Skin of body (tissue), 2 donors: ENCODE data around the gene ENPP7. TPM values are rescaled to one million over a fixed set of nuclear protein-coding genes. Genes with fewer than 3 reads are reported as not detected.

Source experiments
- DNase-seq: peaks from one replicate; lab custom pipeline; 2025; lab: John Stamatoyannopoulos, UW
- total RNA-seq: library from RNA; depleted of rRNA; stranded (reverse); fragments of >200 nt; gene quantifications from one replicate; pipeline ENCODE4 v1.2.3, GENCODE V29; 2014

The ENPP7 gene
- not detected for total RNA-seq

- no peak for DNase-seq
Observed at GRCh38 chr17:79730769-79731483, at the start of gene ENPP7. TSS of gene ENPP7 (plus strand) at chr17:79730943. CDS start at chr17:79731140, 197 bp downstream.

- DNase-seq = no peak
Observed at GRCh38 chr17:79681101-79681621, 49.6 kb upstream of the ENPP7 start.

- no peak for DNase-seq
Observed at GRCh38 chr17:79681628-79682261, 49.0 kb upstream of the ENPP7 start.

- DNase-seq = no peak
Observed at GRCh38 chr17:79683365-79683764, 47.4 kb upstream of the ENPP7 start.

- DNase-seq = no peak
Observed at GRCh38 chr17:79684132-79684985, 46.4 kb upstream of the ENPP7 start.

GRCh38 chr17:79685121-79685520 is 45.6 kb upstream of the ENPP7 start:
- DNase-seq = no peak

- no peak for DNase-seq
Observed at GRCh38 chr17:79686476-79686875, 44.3 kb upstream of the ENPP7 start.

GRCh38 chr17:79690466-79690865 is 40.3 kb upstream of the ENPP7 start:
- no peak for DNase-seq

GRCh38 chr17:79690988-79691836 is 39.5 kb upstream of the ENPP7 start:
- no peak for DNase-seq

- DNase-seq = no peak
Observed at GRCh38 chr17:79691931-79692330, 38.8 kb upstream of the ENPP7 start.

- DNase-seq = no peak
Observed at GRCh38 chr17:79693419-79693818, 37.3 kb upstream of the ENPP7 start.

- DNase-seq = no peak
Observed at GRCh38 chr17:79695293-79695790, 35.4 kb upstream of the ENPP7 start.

- DNase-seq = peak; percentile 49
Observed at GRCh38 chr17:79695797-79696609, 34.7 kb upstream of the ENPP7 start.

- DNase-seq = no peak
Observed at GRCh38 chr17:79696610-79696982, 34.1 kb upstream of the ENPP7 start.

GRCh38 chr17:79698146-79698846 is 32.4 kb upstream of the ENPP7 start:
- no peak for DNase-seq

GRCh38 chr17:79699386-79700036 is 31.2 kb upstream of the ENPP7 start:
- DNase-seq = no peak

GRCh38 chr17:79700592-79700991 is 30.2 kb upstream of the ENPP7 start:
- DNase-seq = no peak

GRCh38 chr17:79702034-79702433 is 28.7 kb upstream of the ENPP7 start:
- no peak for DNase-seq
